Vagina (tissue), 2 donors: ENCODE measurements around the gene CLSTN1.

Experiments used
- POLR2A ChIP-seq, 2 donors: fragments of 450-650 bp; IDR thresholded peaks; one replicate each; pipeline ENCODE4 v1.6.1; 2017; ENCODE audit warnings: antibody characterized with exemption in 2 of 2, mild to moderate bottlenecking in 2 of 2, moderate library complexity in 2 of 2
- TF ChIP-seq, protein P1 (sequence below), 3 experiments: fragments of 450-650 bp in 2 of 3; fragments of 200-600 bp in 1 of 3; sonication (generic) in 1 of 3; IDR thresholded peaks; one replicate each; pipeline ENCODE4 v1.5.1; 2017 to 2019; ENCODE audit warnings: antibody characterized with exemption in 3 of 3, mild to moderate bottlenecking in 2 of 3, moderate library complexity in 2 of 3

- TF ChIP-seq, protein P1, sequence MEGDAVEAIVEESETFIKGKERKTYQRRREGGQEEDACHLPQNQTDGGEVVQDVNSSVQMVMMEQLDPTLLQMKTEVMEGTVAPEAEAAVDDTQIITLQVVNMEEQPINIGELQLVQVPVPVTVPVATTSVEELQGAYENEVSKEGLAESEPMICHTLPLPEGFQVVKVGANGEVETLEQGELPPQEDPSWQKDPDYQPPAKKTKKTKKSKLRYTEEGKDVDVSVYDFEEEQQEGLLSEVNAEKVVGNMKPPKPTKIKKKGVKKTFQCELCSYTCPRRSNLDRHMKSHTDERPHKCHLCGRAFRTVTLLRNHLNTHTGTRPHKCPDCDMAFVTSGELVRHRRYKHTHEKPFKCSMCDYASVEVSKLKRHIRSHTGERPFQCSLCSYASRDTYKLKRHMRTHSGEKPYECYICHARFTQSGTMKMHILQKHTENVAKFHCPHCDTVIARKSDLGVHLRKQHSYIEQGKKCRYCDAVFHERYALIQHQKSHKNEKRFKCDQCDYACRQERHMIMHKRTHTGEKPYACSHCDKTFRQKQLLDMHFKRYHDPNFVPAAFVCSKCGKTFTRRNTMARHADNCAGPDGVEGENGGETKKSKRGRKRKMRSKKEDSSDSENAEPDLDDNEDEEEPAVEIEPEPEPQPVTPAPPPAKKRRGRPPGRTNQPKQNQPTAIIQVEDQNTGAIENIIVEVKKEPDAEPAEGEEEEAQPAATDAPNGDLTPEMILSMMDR (IDR thresholded peaks at IDR 0.05), result no peak
- TF ChIP-seq POLR2A (IDR thresholded peaks at IDR 0.05), result no peak
These were observed 59.2 kb downstream of the CLSTN1 start for GRCh38 chr1:9764550-9764949.
